Breast epithelium (tissue), 3 donors: ENCODE measurements around the gene PSMB8.

Source experiments
- CTCF ChIP-seq, 3 donors: fragments of 450-650 bp; IDR thresholded peaks; one replicate each; pipeline ENCODE4 v1.5.1; 2016 to 2017; ENCODE audit warnings: antibody characterized with exemption in 3 of 3, mild to moderate bottlenecking in 3 of 3, moderate library complexity in 3 of 3
- POLR2A ChIP-seq: fragments of 450-650 bp; IDR thresholded peaks from one replicate; pipeline ENCODE4 v1.6.1; 2016; ENCODE audit warnings: antibody characterized with exemption, mild to moderate bottlenecking, moderate library complexity
- POLR2AphosphoS5 ChIP-seq, 3 donors: sonication (generic); formaldehyde crosslinking; IDR thresholded peaks; one replicate each; pipeline ENCODE4 v1.6.1; 2017; ENCODE audit warnings: antibody characterized with exemption in 3 of 3

GRCh38 chr6:32882879-32883250, 39.0 kb upstream of the PSMB8 start:
- no peak for TF ChIP-seq CTCF (IDR thresholded peaks at IDR 0.05)
- no peak for TF ChIP-seq POLR2A
- TF ChIP-seq POLR2AphosphoS5 (IDR thresholded peaks at IDR 0.05) = no peak
